Osteoblast (primary cell): ENCODE results near the gene FAM222B. TPM values are rescaled to one million over a fixed set of nuclear protein-coding genes. Genes with fewer than 3 reads are reported as not detected.

ENCODE experiments used
- DNase-seq: peaks from one replicate; pipeline ENCODE4 v3.0.0; 2011; ENCODE audit warnings: low spot score, mixed read lengths; ENCODE audit not compliant: insufficient read length; ENCODE audit errors: missing footprints
- H2AFZ ChIP-seq: 2 replicates; pipeline ENCODE4 v1.6.0; 2011; ENCODE audit warnings: mild to moderate bottlenecking, low read length
- H3K27ac ChIP-seq: 2 replicates; pipeline ENCODE4 v1.5.1; 2011; ENCODE audit warnings: mild to moderate bottlenecking, low read depth, low read length, moderate library complexity
- H3K27me3 ChIP-seq: 2 replicates; pipeline ENCODE4 v1.6.0; 2012; ENCODE audit warnings: mild to moderate bottlenecking, control low read depth, inconsistent platforms, low read length, moderate library complexity; ENCODE audit not compliant: insufficient read depth
- H3K36me3 ChIP-seq: 2 replicates; pipeline ENCODE4 v1.5.1; 2011; ENCODE audit warnings: mild to moderate bottlenecking, low read length, control low read depth, moderate library complexity; ENCODE audit not compliant: insufficient read depth
- H3K4me1 ChIP-seq: 2 replicates; pipeline ENCODE4 v1.5.1; 2011; ENCODE audit warnings: mild to moderate bottlenecking, low read length, control low read depth, moderate library complexity; ENCODE audit not compliant: insufficient read depth
- H3K4me2 ChIP-seq: 2 replicates; pipeline ENCODE4 v1.6.0; 2011; ENCODE audit warnings: mild to moderate bottlenecking, low read length; ENCODE audit not compliant: insufficient read depth
- H3K4me3 ChIP-seq: fragments of 200-600 bp; sonication (generic); 3 replicates; pipeline ENCODE4 v1.5.1; 2012; ENCODE audit warnings: mild to moderate bottlenecking, low read length, inconsistent platforms; ENCODE audit not compliant: insufficient read depth
- H3K79me2 ChIP-seq: 2 replicates; pipeline ENCODE4 v1.6.0; 2012; ENCODE audit warnings: mild to moderate bottlenecking, low read length, control low read depth, inconsistent platforms; ENCODE audit not compliant: insufficient read depth
- H3K9me3 ChIP-seq: 2 replicates; pipeline ENCODE4 v1.5.1; 2011; ENCODE audit warnings: low read depth, low read length, control low read depth
- H4K20me1 ChIP-seq: 2 replicates; pipeline ENCODE4 v1.6.0; 2012; ENCODE audit warnings: mild to moderate bottlenecking, low read length, control low read depth; ENCODE audit not compliant: insufficient read depth
- CTCF ChIP-seq: IDR thresholded peaks from 2 replicates; pipeline ENCODE4 v1.5.1; 2011; ENCODE audit warnings: mild to moderate bottlenecking, low read depth, low read length, moderate library complexity; ENCODE audit errors: extremely low read depth
- total RNA-seq: library from RNA; depleted of rRNA; stranded (reverse); fragments of >200 nt; gene quantifications from 2 replicates; pipeline ENCODE4 v1.2.3, GENCODE V29; 2012

FAM222B gene
- total RNA-seq, 1 donor, result 5.1 TPM

GRCh38 chr17:28712705-28713415, 129.7 kb downstream of the FAM222B start:
- peaks cover 28% of the 10 kb centered on the region for H3K79me2 ChIP-seq
- no peaks in the 10 kb centered on the region for H3K9me3 ChIP-seq
- peak; percentile 75 for DNase-seq
- H3K36me3 ChIP-seq, result peaks cover 35% of the 10 kb centered on the region
- no peak for TF ChIP-seq CTCF
- no peak overlapping the region for H3K27ac ChIP-seq
- peak overlapping the region; percentile 93 for H3K4me2 ChIP-seq
- H2AFZ ChIP-seq, result no peak overlapping the region
- no peaks in the 10 kb centered on the region for H3K27me3 ChIP-seq
- H3K4me1 ChIP-seq, result peaks cover 33% of the 10 kb centered on the region
- H4K20me1 ChIP-seq, result peaks cover 30% of the 10 kb centered on the region
- H3K4me3 ChIP-seq, result no peak overlapping the region

GRCh38 chr17:28712032-28712704, 130.4 kb downstream of the FAM222B start:
- Histone ChIP-seq H3K27ac (peak overlapping the region; percentile 76), H3K27me3 (no peaks in the 10 kb centered on the region), H3K4me3 (peak overlapping the region; percentile 77), H3K79me2 (peaks cover 24% of the 10 kb centered on the region), H2AFZ (no peak overlapping the region), H4K20me1 (peaks cover 30% of the 10 kb centered on the region), H3K4me1 (peaks cover 33% of the 10 kb centered on the region), H3K9me3 (no peaks in the 10 kb centered on the region), H3K36me3 (peaks cover 35% of the 10 kb centered on the region), H3K4me2 (peak overlapping the region; percentile 93)
- peak; percentile 85 for DNase-seq
- no peak for TF ChIP-seq CTCF

- no peaks in the 10 kb centered on the region for H3K9me3 ChIP-seq
- no peaks in the 10 kb centered on the region for H3K27me3 ChIP-seq
- H3K79me2 ChIP-seq, result peaks cover 19% of the 10 kb centered on the region
- H3K4me1 ChIP-seq, result peaks cover 32% of the 10 kb centered on the region
- no peak for TF ChIP-seq CTCF
- DNase-seq, result peak; percentile 86
- peak within 1 kb of the TSS; percentile 69 for H2AFZ ChIP-seq
- H3K4me3 ChIP-seq, result peak within 1 kb of the TSS; percentile 77
- peak within 1 kb of the TSS; percentile 76 for H3K27ac ChIP-seq
- H3K4me2 ChIP-seq, result peak within 1 kb of the TSS; percentile 93
- H3K36me3 ChIP-seq, result peaks cover 35% of the 10 kb centered on the region
- H4K20me1 ChIP-seq, result peaks cover 28% of the 10 kb centered on the region
These were observed 130.9 kb downstream of the FAM222B start, which contains the start of gene PROCA1 for GRCh38 chr17:28711723-28712031. TSS of gene PROCA1 (minus strand) at chr17:28711888. CDS start at chr17:28711660, 228 bp downstream.

GRCh38 chr17:28710861-28711722, 131.5 kb downstream of the FAM222B start:
- peaks cover 22% of the 10 kb centered on the region for H4K20me1 ChIP-seq
- no peak for TF ChIP-seq CTCF
- H3K4me2 ChIP-seq, result peak overlapping the region; percentile 93
- DNase-seq, result peak; percentile 99
- H3K9me3 ChIP-seq, result no peaks in the 10 kb centered on the region
- H3K79me2 ChIP-seq, result peaks cover 14% of the 10 kb centered on the region
- no peaks in the 10 kb centered on the region for H3K27me3 ChIP-seq
- H3K4me3 ChIP-seq, result peak overlapping the region; percentile 77
- peaks cover 35% of the 10 kb centered on the region for H3K36me3 ChIP-seq
- H2AFZ ChIP-seq, result peak overlapping the region; percentile 69
- peaks cover 26% of the 10 kb centered on the region for H3K4me1 ChIP-seq
- peak overlapping the region; percentile 76 for H3K27ac ChIP-seq
